ENCODE measurements around the gene ZNF839.
"Not testable (repeated sequence)": the region's sequence is repeated elsewhere in the genome, so short reads cannot be mapped to it uniquely, and the experiment has no call there.

DNA sequence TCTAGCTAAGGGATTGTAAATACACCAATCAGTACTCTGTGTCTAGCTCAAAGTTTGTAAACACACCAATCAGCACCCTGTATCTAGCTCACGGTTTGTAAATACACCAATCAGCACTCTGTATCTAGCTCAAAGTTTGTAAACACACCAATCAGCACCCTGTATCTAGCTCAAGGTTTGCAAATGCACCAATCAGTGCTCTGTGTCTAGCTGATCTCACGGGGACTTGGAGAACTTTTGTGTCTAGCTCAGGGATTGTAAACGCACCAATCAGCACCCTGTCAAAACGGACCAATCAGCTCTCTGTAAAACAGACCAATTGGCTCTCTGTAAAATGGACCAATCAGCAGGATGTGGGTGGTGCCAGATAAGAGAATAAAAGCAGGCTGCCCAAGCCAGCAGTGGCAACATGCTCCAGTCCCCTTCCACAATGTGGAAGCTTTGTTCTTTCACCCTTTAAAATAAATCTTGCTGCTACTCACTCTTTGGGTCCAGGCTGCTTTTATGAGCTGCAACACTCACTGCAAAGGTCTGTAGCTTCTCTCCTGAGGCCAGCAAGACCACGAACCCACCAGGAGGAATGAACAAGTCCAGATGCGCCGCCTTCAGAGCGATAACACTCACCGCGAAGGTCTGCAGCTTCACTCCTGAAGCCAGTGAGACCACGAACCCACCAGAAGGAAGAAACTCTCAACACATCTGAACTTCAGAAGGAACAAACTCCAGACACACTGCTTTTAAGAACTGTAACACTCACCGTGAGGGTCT lies 21.1 kb upstream of the ZNF839 start:
- TF ChIP-seq, protein P1, sequence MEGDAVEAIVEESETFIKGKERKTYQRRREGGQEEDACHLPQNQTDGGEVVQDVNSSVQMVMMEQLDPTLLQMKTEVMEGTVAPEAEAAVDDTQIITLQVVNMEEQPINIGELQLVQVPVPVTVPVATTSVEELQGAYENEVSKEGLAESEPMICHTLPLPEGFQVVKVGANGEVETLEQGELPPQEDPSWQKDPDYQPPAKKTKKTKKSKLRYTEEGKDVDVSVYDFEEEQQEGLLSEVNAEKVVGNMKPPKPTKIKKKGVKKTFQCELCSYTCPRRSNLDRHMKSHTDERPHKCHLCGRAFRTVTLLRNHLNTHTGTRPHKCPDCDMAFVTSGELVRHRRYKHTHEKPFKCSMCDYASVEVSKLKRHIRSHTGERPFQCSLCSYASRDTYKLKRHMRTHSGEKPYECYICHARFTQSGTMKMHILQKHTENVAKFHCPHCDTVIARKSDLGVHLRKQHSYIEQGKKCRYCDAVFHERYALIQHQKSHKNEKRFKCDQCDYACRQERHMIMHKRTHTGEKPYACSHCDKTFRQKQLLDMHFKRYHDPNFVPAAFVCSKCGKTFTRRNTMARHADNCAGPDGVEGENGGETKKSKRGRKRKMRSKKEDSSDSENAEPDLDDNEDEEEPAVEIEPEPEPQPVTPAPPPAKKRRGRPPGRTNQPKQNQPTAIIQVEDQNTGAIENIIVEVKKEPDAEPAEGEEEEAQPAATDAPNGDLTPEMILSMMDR (IDR thresholded peaks at IDR 0.05; ENCODE audit: low read length): not testable (repeated sequence)
- TF ChIP-seq EZH2 (optimal IDR thresholded peaks at IDR 0.05; ENCODE audit: low read depth, low read length); EZH2phosphoT487 (IDR thresholded peaks at IDR 0.05; ENCODE audit: low read length): not testable (repeated sequence)
